Fibroblast of skin of right biceps (primary cell): ENCODE measurements around the gene NOP53.
"Not testable (repeated sequence)": the region's sequence is repeated elsewhere in the genome, so short reads cannot be mapped to it uniquely, and the experiment has no call there.

Source experiments
- DNase-seq: peaks from one replicate; pipeline ENCODE4 v3.0.0-alpha.2; 2013

Gene NOP53

DNA sequence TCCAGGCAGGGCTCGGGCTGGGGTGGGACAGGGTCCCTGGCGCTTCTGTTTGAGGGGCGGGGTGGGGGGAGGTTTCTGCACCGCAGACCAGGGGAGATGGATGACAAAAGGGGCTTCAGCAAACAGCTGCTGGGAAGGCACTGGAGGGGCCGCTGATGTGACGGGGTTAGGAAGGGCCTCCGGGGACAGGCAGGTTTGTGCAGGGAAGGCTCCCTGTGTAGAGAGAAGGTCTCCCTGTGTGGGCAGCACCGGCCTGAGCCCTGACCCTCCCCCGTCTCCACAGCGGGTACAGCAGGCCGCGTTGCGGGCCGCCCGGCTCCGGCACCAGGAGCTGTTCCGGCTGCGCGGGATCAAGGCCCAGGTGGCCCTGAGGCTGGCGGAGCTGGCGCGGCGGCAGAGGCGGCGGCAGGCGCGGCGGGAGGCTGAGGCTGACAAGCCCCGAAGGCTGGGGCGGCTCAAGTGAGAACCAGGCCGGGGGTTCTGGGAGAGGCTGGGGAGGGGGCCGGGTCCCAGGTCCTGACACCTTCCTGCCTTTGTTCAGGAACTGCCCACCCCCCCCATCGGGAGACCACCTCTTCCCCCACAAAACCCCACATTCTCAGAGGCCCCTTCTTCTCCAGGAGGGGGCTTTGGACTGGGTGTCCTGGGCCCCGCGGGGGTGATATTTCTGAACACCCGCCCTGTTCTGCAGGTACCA, 9.9 kb downstream of the NOP53 start:
- DNase-seq, result no peak

DNA sequence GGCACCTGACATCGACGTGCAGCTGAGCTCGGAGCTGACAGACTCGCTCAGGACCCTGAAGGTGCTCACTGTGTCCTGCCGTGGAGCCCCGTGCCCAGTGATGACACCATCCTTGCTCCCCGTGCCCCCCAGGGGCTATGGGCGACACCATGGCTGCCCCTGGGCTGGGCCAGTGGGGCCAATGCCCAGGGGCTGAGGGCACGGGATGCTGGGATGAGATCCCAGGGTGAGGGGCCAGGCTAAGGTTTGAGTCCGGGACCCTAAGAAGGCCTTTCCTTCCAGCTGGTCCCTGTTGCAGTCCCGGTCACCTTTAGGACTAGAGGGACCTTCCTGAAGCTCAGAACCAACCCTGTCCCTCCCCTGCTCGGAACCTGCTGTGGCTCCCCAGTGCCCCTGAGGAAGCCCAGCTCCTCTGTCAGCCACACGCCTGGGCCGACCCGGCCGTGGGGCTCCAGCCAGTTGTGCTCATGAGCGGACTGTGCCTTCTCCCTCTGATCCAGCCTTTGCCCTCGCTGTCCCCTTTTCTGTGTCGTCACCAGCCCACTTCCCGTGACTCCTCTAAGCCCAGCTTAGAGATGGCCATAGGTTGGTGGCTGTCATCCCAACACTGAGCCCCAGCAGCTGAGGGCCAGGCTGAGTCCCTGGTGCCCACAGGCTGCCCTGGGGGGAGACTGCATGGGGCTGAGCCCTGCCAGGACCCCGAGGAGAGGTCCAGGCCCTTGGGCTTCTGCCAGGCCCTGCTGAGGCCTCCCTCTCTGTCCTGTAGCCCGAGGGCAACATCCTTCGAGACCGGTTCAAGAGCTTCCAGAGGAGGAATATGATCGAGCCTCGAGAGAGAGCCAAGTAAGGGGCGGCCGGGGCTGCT, 10.6 kb downstream of the NOP53 start:
- DNase-seq, result no peak

- no peak for DNase-seq
These were observed 11.2 kb downstream of the NOP53 start for GRCh38 chr19:47756627-47756929.

- no peak for DNase-seq
These were observed 11.7 kb downstream of the NOP53 start for GRCh38 chr19:47756953-47757608.

DNA sequence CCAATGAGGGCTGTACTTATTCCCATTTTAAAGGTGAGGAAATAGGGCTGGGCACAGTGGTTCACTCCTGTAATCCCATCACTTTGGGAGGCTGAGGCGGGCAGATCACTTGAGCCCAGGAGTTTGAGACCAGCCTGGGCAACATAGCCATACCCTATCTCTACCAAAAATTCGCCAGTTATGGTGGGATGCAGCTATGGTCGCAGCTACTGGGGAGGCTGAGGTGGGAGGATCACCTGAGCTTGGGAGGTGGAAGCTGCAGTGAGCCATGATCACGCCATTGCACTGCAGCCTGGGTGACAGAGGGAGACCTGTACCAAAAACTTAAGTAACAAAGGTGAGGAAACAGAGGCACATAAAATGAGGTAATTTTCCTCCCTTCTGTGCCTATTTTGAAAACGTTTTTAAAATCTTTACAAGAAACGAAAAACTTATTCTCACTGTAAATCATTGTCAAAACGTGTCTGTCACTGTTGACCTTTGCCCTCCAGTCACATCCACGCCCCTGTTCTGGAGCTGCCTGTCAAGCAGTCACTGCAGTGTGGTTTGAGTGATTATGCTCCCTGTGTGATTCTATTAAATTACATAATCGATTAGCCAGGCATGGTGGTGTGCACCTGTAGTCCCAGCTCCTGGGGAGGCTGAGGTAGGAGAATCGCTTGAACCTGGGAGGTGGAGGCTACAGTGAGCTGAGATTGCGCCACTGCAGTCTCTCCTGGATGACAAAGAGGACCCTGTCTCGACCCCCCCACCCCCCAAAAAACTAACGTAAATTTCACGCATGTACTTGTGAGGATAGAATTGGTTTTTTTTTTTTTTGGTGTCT, 12.5 kb downstream of the NOP53 start:
- no peak for DNase-seq

DNA sequence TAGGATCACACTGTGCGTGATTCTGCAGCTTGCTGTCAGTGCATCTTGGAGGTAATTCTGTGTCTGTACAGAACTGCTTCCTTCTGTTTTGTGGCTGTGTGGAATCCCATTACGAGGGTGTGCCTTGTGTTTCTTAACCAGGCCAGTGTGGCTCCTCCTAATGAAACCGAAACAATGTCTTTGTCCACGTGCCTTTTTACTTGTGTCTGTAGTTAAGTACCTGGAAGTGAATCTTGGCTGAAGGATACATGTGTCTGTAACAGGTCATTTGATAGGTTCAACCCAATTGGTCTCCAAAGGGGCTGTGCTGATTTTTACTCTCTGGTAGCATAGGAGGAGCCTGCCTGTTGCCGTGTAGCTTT, 13.1 kb downstream of the NOP53 start:
- DNase-seq, result no peak

GRCh38 chr19:47760632-47760999, 15.3 kb downstream of the NOP53 start:
- no peak for DNase-seq

- DNase-seq, result no peak
These were observed 16.2 kb downstream of the NOP53 start for GRCh38 chr19:47761566-47761965.

- no peak for DNase-seq
These were observed 16.8 kb downstream of the NOP53 start for GRCh38 chr19:47762151-47762550.

DNA sequence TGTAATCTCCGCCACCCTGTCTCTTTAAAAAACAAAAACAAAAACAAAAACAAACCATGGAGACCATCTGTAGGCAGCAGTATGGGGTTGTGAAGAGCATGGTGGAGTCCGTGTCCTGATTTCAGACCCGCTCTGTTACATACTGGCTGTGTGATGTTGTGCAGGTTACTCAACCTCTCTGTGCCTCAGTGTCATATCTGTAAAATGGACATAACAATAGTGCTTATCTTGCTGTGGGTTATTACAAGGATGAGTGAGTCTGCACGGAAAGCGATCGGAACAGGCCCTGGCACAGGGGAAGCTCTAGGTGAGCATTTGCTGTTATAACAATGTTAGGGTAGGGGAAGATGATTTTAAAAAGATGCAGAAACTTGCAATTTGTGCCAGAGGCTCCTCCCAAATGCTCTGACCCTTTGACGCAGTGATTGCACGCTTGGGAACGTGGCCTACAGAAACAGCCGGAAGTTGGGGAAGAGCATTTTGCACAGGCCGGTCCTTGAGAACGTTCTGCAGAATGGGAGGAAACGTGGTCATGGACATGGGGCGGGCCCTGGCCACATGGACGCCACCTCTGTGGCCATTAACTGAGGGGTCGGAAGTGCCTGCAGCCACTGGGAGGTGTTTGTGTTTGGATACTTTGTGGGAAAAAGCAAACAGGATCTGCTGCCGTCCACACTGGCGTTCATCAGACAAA, 17.4 kb downstream of the NOP53 start:
- no peak for DNase-seq

- not testable (repeated sequence) for DNase-seq
These were observed 19.4 kb downstream of the NOP53 start for GRCh38 chr19:47764705-47765104.

GRCh38 chr19:47765523-47766358, 20.4 kb downstream of the NOP53 start:
- DNase-seq, result peak; percentile 50

- DNase-seq, result no peak
These were observed 20.9 kb downstream of the NOP53 start for GRCh38 chr19:47766359-47766620.

GRCh38 chr19:47766670-47767069, 21.3 kb downstream of the NOP53 start:
- peak; percentile 23 for DNase-seq

GRCh38 chr19:47767349-47767748, 22.0 kb downstream of the NOP53 start:
- DNase-seq, result no peak

GRCh38 chr19:47768604-47769003, 23.3 kb downstream of the NOP53 start:
- no peak for DNase-seq

DNA sequence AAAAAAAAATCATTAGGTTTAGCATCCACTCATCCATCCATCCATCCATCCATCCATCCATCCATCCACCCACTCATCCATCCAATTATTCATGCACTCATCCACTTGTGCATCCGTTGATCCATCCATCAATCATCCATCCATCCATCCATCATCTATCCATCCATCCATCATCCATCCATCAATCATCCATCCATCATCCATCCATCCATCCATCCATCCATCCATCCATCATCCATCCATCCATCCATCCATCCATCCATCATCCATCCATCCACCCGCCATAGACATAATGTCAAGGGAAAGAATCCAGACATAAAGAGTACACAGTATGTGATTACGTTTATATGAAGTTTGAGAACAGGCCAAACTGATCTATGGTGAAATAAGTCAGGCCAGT, 24.2 kb downstream of the NOP53 start:
- DNase-seq, result no peak

GRCh38 chr19:47771291-47771690, 25.9 kb downstream of the NOP53 start:
- DNase-seq, result not testable (repeated sequence)

DNA sequence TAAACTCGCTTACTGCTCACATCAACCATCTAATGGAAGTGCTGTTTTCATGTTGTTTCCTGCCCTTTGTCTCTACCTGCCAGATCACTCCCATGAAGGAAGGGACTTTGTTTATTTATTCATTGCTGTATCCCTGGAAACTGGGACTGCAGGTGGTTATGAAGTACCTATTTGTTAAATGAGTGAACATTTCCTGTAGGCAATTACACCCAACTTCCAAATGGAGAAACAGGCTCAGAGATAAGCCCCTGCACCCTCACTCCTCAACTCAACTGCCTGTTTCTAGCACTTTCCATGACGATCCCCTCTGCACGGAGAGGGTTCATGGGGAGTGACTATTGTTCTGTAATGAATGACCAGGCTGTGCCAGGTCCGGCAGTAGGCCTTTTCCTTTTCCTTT, 31.2 kb downstream of the NOP53 start:
- no peak for DNase-seq

GRCh38 chr19:47777245-47778048, 32.1 kb downstream of the NOP53 start:
- not testable (repeated sequence) for DNase-seq
